Measurements from ENCODE around the gene TMEM154. TPM values are rescaled to one million over a fixed set of nuclear protein-coding genes. Genes with fewer than 3 reads are reported as not detected.

The TMEM154 gene
- total and polyA plus RNA-seq, 12 donors = 0.10 to 3.6 (median 0.33) TPM; not detected in 1

GRCh38 chr4:152700151-152700550, 20.4 kb upstream of the TMEM154 start:
- H3K9me3 ChIP-seq (replicated peaks in 1 of 3) = no peaks in the 10 kb centered on the region
- no peak overlapping the region for H3K4me3 ChIP-seq
- no peak for DNase-seq
- WGBS, 4 donors = 60 to 83% (median 66%) methylated on average over 1 of the region's 1 CpG
- intact Hi-C loops (cut with DNase I) = no loop called here
- no peaks in the 10 kb centered on the region for H3K4me1 ChIP-seq (replicated peaks in 1 of 2)
- H3K27ac ChIP-seq = no peak overlapping the region
- peaks cover 4% of the 10 kb centered on the region for H3K27me3 ChIP-seq
- no peak for TF ChIP-seq CTCF (IDR thresholded peaks at IDR 0.05)
- TF ChIP-seq POLR2A (IDR thresholded peaks at IDR 0.05) = no peak
- no peaks in the 10 kb centered on the region for H3K36me3 ChIP-seq (replicated peaks in 1 of 2)

GRCh38 chr4:152699313-152699712, 19.5 kb upstream of the TMEM154 start:
- no peak overlapping the region for H3K4me3 ChIP-seq
- intact Hi-C loops (cut with DNase I) = no loop called here
- H3K27me3 ChIP-seq = peaks cover 4% of the 10 kb centered on the region
- H3K4me1 ChIP-seq (replicated peaks in 1 of 2) = no peaks in the 10 kb centered on the region
- DNase-seq = no peak
- H3K36me3 ChIP-seq (replicated peaks in 1 of 2) = no peaks in the 10 kb centered on the region
- WGBS, 4 donors = 57 to 82% (median 69%) methylated on average over 4 of the region's 4 CpGs
- TF ChIP-seq POLR2A (IDR thresholded peaks at IDR 0.05) = no peak
- no peak for TF ChIP-seq CTCF (IDR thresholded peaks at IDR 0.05)
- no peak overlapping the region for H3K27ac ChIP-seq
- no peaks in the 10 kb centered on the region for H3K9me3 ChIP-seq (replicated peaks in 1 of 3)

- no peak for DNase-seq
- Histone ChIP-seq H3K4me3 (no peak overlapping the region), H3K9me3 (replicated peaks in 1 of 3) (no peaks in the 10 kb centered on the region), H3K4me1 (replicated peaks in 1 of 2) (no peaks in the 10 kb centered on the region), H3K27ac (no peak overlapping the region), H3K36me3 (replicated peaks in 1 of 2) (no peaks in the 10 kb centered on the region), H3K27me3 (peaks cover 4% of the 10 kb centered on the region)
- TF ChIP-seq POLR2A (IDR thresholded peaks at IDR 0.05) (no peak), CTCF (IDR thresholded peaks at IDR 0.05) (no peak)
- WGBS, 4 donors = 0% methylated on average over 1 of the region's 1 CpG
- intact Hi-C loops (cut with DNase I) = no loop called here
Observed at GRCh38 chr4:152698089-152698499, 18.3 kb upstream of the TMEM154 start.

- Histone ChIP-seq H3K9me3 (replicated peaks in 1 of 3) (no peaks in the 10 kb centered on the region), H3K36me3 (replicated peaks in 1 of 2) (no peaks in the 10 kb centered on the region), H3K4me1 (replicated peaks in 1 of 2) (no peaks in the 10 kb centered on the region), H3K4me3 (no peak overlapping the region), H3K27ac (no peak overlapping the region), H3K27me3 (peaks cover 4% of the 10 kb centered on the region)
- WGBS, 4 donors = 71 to 84% (median 81%) methylated on average over 2 to 3 of the region's 3 CpGs
- TF ChIP-seq POLR2A (IDR thresholded peaks at IDR 0.05) (no peak), CTCF (IDR thresholded peaks at IDR 0.05) (no peak)
- no peak for DNase-seq
- intact Hi-C loops (cut with DNase I) = no loop called here
Observed at GRCh38 chr4:152697284-152698088, 17.7 kb upstream of the TMEM154 start.
